SK-N-SH treated with all-trans-retinoic acid at 6 μM for 48 hours (cell line): Measurements from ENCODE around the gene IFT43.

Experiments
- ATAC-seq: fragments of 200-7000 bp; cut with Tn5 transposase; 3 replicates; pipeline ENCODE4 v1.9.1; 2020; ENCODE audit warnings: mild to moderate bottlenecking, moderate library complexity
- ARNTL ChIP-seq: fragments of 450-650 bp; formaldehyde crosslinking; IDR thresholded peaks from 2 replicates; pipeline ENCODE4 v1.5.0; 2020; ENCODE audit warnings: low read depth, mild to moderate bottlenecking, moderate library complexity, borderline replicate concordance
- BACH2 ChIP-seq: fragments of 250-450 bp; sonication (Bioruptor Pico); IDR thresholded peaks from 2 replicates; pipeline ENCODE4 v1.9.0; 2021; ENCODE audit warnings: mild to moderate bottlenecking, borderline replicate concordance
- CSDC2 ChIP-seq: fragments of 250-450 bp; sonication (Bioruptor Pico); IDR thresholded peaks from 2 replicates; pipeline ENCODE4 v1.5.0; 2020; ENCODE audit warnings: mild to moderate bottlenecking, moderate library complexity
- ESRRG ChIP-seq: fragments of 250-450 bp; sonication (Bioruptor Pico); IDR thresholded peaks from 2 replicates; pipeline ENCODE4 v1.6.1; 2021; ENCODE audit warnings: mild to moderate bottlenecking
- GLIS3 ChIP-seq: fragments of 250-450 bp; sonication (Bioruptor Pico); IDR thresholded peaks from 2 replicates; pipeline ENCODE4 v1.5.0; 2020; ENCODE audit warnings: mild to moderate bottlenecking, moderate library complexity
- OSR1 ChIP-seq: fragments of 250-450 bp; sonication (Bioruptor Pico); IDR thresholded peaks from 2 replicates; pipeline ENCODE4 v1.8.0; 2022; ENCODE audit warnings: moderate library complexity, mild to moderate bottlenecking, inconsistent platforms
- PPARA ChIP-seq: fragments of 250-450 bp; sonication (Bioruptor Pico); IDR thresholded peaks from 2 replicates; pipeline ENCODE4 v1.5.0; 2020; ENCODE audit warnings: mild to moderate bottlenecking, borderline replicate concordance
- RARB ChIP-seq: fragments of 250-450 bp; sonication (Bioruptor Pico); IDR thresholded peaks from 2 replicates; pipeline ENCODE4 v1.8.0; 2021; ENCODE audit warnings: mild to moderate bottlenecking, moderate library complexity
- SNAI2 ChIP-seq: fragments of 250-450 bp; sonication (Bioruptor Pico); IDR thresholded peaks from 2 replicates; pipeline ENCODE4 v1.5.0; 2020; ENCODE audit warnings: mild to moderate bottlenecking, moderate library complexity
- TCF4 ChIP-seq: fragments of 250-450 bp; sonication (Bioruptor Pico); IDR thresholded peaks from 2 replicates; pipeline ENCODE4 v1.8.0; 2021; ENCODE audit warnings: mild to moderate bottlenecking, moderate library complexity, borderline replicate concordance
- TOX ChIP-seq: fragments of 250-450 bp; sonication (Bioruptor Pico); IDR thresholded peaks from 2 replicates; pipeline ENCODE4 v1.8.0; 2021; ENCODE audit warnings: mild to moderate bottlenecking, moderate library complexity, borderline replicate concordance
- ZC3H10 ChIP-seq: fragments of 250-450 bp; sonication (Bioruptor Pico); IDR thresholded peaks from 2 replicates; pipeline ENCODE4 v1.5.1; 2021; ENCODE audit warnings: mild to moderate bottlenecking, moderate library complexity
- ZFP3 ChIP-seq: fragments of 250-450 bp; sonication (Bioruptor Pico); IDR thresholded peaks from 2 replicates; pipeline ENCODE4 v1.5.0; 2020; ENCODE audit warnings: mild to moderate bottlenecking, moderate library complexity
- ZFP30 ChIP-seq: fragments of 450-650 bp; formaldehyde crosslinking; IDR thresholded peaks from 2 replicates; pipeline ENCODE4 v1.5.0; 2022; ENCODE audit warnings: mild to moderate bottlenecking, moderate library complexity
- ZNF565 ChIP-seq: fragments of 450-650 bp; formaldehyde crosslinking; conservative IDR thresholded peaks from 2 replicates; pipeline ENCODE4 v1.5.0; 2020; ENCODE audit warnings: low read depth, mild to moderate bottlenecking, moderate library complexity
- ZNF70 ChIP-seq: fragments of 450-650 bp; formaldehyde crosslinking; IDR thresholded peaks from 2 replicates; pipeline ENCODE4 v1.5.0; 2020; ENCODE audit warnings: mild to moderate bottlenecking, moderate library complexity
- ZNF8 ChIP-seq: fragments of 450-650 bp; formaldehyde crosslinking; IDR thresholded peaks from 2 replicates; pipeline ENCODE4 v1.5.0; 2020; ENCODE audit warnings: mild to moderate bottlenecking, moderate library complexity
- TF ChIP-seq, protein P1 (sequence below): fragments of 250-450 bp; sonication (Bioruptor Pico); IDR thresholded peaks from 2 replicates; pipeline ENCODE4 v1.5.0; 2020; ENCODE audit warnings: mild to moderate bottlenecking, moderate library complexity
- TF ChIP-seq, protein P2 (sequence below): fragments of 250-450 bp; sonication (Bioruptor Pico); IDR thresholded peaks from 2 replicates; pipeline ENCODE4 v1.5.1; 2021; ENCODE audit warnings: mild to moderate bottlenecking, moderate library complexity
- TF ChIP-seq, protein P3 (sequence below): fragments of 250-450 bp; sonication (Bioruptor Pico); IDR thresholded peaks from 2 replicates; pipeline ENCODE4 v1.8.0; 2021; ENCODE audit warnings: low read depth, mild to moderate bottlenecking, moderate library complexity, borderline replicate concordance
- TF ChIP-seq, protein P4 (sequence below): fragments of 250-450 bp; sonication (Bioruptor Pico); IDR thresholded peaks from 2 replicates; pipeline ENCODE4 v1.8.0; 2020; ENCODE audit warnings: mild to moderate bottlenecking, moderate library complexity, borderline replicate concordance

The IFT43 gene

DNA sequence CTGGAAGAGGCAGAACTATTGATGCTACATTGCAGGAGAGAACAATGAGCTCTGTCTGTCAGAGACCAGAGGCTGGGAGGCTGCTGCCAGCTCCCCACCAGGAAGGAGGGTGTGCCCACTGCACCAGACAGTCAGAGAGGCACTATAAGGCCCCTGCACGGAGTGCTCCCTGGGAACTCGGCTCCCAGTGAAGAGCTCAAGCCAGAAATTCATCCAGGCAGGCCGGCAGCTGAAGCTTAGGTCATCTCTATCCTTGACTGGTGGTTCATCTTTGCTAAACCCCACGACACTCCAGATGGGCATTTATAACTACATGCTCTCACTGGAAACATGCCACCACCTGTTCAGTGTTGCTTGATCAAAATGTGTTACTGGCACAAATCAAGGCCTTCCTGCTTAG, 101.1 kb downstream of the IFT43 start:
- no peak for ATAC-seq
- TF ChIP-seq ZC3H10 (CRISPR knock-in tag) (no peak), PPARA (CRISPR knock-in tag) (no peak), GLIS3 (no peak)

DNA sequence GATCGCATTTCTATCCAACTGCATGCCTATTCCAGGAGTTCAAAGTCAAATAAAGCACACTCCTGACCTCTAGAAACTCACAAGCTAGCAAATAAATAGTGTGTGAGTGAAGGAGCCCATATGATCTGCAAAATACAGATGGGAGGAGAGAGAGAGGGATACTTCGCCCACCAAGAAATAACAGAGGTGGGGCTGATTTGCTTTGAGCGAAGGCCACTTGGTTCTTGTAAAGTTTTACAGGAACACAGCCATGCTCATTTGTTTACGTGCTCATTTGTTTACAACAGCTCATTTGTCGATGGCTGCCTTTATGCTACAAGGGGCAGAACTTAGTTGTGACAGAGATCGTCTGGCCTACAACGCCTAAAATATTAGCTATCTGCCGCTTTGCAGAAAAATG, 102.8 kb downstream of the IFT43 start:
- no peak for ATAC-seq
- TF ChIP-seq OSR1 (CRISPR knock-in tag) (no peak), ESRRG (CRISPR knock-in tag) (no peak), ZC3H10 (CRISPR knock-in tag) (no peak), SNAI2 (CRISPR knock-in tag) (no peak), GLIS3 (no peak), RARB (CRISPR knock-in tag) (no peak), ZFP3 (CRISPR knock-in tag) (no peak), TOX (no peak), BACH2 (no peak)
- TF ChIP-seq, protein P1, sequence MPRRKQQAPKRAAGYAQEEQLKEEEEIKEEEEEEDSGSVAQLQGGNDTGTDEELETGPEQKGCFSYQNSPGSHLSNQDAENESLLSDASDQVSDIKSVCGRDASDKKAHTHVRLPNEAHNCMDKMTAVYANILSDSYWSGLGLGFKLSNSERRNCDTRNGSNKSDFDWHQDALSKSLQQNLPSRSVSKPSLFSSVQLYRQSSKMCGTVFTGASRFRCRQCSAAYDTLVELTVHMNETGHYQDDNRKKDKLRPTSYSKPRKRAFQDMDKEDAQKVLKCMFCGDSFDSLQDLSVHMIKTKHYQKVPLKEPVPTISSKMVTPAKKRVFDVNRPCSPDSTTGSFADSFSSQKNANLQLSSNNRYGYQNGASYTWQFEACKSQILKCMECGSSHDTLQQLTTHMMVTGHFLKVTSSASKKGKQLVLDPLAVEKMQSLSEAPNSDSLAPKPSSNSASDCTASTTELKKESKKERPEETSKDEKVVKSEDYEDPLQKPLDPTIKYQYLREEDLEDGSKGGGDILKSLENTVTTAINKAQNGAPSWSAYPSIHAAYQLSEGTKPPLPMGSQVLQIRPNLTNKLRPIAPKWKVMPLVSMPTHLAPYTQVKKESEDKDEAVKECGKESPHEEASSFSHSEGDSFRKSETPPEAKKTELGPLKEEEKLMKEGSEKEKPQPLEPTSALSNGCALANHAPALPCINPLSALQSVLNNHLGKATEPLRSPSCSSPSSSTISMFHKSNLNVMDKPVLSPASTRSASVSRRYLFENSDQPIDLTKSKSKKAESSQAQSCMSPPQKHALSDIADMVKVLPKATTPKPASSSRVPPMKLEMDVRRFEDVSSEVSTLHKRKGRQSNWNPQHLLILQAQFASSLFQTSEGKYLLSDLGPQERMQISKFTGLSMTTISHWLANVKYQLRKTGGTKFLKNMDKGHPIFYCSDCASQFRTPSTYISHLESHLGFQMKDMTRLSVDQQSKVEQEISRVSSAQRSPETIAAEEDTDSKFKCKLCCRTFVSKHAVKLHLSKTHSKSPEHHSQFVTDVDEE (CRISPR knock-in tag), result no peak
- TF ChIP-seq, protein P2, sequence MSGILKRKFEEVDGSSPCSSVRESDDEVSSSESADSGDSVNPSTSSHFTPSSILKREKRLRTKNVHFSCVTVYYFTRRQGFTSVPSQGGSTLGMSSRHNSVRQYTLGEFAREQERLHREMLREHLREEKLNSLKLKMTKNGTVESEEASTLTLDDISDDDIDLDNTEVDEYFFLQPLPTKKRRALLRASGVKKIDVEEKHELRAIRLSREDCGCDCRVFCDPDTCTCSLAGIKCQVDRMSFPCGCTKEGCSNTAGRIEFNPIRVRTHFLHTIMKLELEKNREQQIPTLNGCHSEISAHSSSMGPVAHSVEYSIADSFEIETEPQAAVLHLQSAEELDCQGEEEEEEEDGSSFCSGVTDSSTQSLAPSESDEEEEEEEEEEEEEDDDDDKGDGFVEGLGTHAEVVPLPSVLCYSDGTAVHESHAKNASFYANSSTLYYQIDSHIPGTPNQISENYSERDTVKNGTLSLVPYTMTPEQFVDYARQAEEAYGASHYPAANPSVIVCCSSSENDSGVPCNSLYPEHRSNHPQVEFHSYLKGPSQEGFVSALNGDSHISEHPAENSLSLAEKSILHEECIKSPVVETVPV (CRISPR knock-in tag), result no peak
- TF ChIP-seq, protein P3, sequence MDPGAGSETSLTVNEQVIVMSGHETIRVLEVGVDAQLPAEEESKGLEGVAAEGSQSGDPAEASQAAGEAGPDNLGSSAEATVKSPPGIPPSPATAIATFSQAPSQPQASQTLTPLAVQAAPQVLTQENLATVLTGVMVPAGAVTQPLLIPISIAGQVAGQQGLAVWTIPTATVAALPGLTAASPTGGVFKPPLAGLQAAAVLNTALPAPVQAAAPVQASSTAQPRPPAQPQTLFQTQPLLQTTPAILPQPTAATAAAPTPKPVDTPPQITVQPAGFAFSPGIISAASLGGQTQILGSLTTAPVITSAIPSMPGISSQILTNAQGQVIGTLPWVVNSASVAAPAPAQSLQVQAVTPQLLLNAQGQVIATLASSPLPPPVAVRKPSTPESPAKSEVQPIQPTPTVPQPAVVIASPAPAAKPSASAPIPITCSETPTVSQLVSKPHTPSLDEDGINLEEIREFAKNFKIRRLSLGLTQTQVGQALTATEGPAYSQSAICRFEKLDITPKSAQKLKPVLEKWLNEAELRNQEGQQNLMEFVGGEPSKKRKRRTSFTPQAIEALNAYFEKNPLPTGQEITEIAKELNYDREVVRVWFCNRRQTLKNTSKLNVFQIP (CRISPR knock-in tag), result no peak
- TF ChIP-seq, all 23 proteins: peak for 0

DNA sequence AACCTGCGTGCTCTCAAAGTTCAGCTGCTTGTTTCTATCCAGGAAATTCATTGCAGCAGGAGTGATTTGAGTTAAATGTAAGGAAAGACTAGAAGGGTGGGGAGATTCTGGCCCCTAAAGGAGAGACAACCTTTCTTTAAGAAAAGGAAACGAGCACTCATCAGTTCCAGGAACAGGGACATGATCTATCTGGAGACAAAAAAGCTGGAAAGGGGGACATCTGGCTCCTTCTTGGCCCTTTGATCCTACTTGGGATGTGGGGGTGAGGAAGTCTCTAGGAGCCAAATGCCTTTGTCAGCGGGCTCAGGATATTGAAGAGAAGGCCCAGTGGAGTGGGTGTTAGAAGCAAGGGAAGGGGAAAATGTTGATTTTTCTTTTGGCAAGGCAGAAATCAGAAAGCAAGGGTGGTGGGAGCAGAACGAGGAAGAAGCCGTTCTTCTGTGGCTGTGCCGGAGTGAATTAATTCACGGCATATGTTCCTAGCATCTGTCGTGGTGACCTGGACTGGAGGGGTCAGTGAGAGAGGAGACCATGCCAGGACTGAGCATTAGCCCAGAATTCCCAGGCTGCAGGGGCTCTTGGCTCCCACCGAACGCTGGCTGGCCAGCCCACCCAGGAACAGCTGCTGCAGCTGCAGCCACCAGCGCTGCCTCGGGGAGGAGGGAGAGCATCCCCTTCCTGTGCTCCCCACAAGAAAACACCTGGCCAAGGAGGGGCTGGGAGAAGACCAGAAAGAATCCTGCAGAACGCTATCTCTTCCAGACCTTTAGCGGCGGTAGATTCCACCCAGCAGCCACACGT, 103.4 kb downstream of the IFT43 start:
- TF ChIP-seq OSR1 (CRISPR knock-in tag), result no peak
- TF ChIP-seq ZFP3 (CRISPR knock-in tag), result no peak
- TF ChIP-seq, protein P2 (CRISPR knock-in tag), result no peak
- no peak for TF ChIP-seq ARNTL (CRISPR knock-in tag)
- no peak for TF ChIP-seq ZNF70 (CRISPR knock-in tag)
- no peak for TF ChIP-seq SNAI2 (CRISPR knock-in tag)
- no peak for TF ChIP-seq ZNF565
- TF ChIP-seq, protein P4, sequence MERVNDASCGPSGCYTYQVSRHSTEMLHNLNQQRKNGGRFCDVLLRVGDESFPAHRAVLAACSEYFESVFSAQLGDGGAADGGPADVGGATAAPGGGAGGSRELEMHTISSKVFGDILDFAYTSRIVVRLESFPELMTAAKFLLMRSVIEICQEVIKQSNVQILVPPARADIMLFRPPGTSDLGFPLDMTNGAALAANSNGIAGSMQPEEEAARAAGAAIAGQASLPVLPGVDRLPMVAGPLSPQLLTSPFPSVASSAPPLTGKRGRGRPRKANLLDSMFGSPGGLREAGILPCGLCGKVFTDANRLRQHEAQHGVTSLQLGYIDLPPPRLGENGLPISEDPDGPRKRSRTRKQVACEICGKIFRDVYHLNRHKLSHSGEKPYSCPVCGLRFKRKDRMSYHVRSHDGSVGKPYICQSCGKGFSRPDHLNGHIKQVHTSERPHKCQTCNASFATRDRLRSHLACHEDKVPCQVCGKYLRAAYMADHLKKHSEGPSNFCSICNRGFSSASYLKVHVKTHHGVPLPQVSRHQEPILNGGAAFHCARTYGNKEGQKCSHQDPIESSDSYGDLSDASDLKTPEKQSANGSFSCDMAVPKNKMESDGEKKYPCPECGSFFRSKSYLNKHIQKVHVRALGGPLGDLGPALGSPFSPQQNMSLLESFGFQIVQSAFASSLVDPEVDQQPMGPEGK (CRISPR knock-in tag), result no peak
- TF ChIP-seq ZFP30 (CRISPR knock-in tag), result no peak
- no peak for TF ChIP-seq PPARA (CRISPR knock-in tag)
- TF ChIP-seq TOX, result no peak
- ATAC-seq, result no peak

DNA sequence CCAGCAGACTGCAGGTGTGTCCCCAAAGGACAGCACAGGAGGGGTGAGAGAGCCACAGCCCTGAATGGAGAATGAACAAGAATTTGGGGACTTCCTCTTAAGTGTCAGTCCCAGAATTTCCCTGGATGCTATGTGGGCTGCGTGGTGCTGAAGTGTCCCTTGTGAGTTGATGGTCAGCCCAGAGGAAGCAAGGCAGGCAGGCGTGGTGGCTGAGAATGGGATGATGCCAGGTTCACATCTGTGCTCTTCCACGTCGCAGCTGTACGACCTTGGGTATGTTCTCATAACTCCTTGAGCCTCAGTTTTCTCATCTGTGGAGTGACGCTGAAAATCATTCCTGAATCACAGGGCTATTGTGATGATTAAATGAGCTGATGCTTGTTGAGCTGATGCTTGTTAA, 104.0 kb downstream of the IFT43 start:
- no peak for ATAC-seq
- TF ChIP-seq CSDC2 (CRISPR knock-in tag) (no peak), ZC3H10 (CRISPR knock-in tag) (no peak), ZNF8 (CRISPR knock-in tag) (no peak), TCF4 (CRISPR knock-in tag) (no peak), GLIS3 (no peak)
